Calu3 (cell line): ENCODE results near the gene CAPN8. TPM values are rescaled to one million over a fixed set of nuclear protein-coding genes. Genes with fewer than 3 reads are reported as not detected.
A peak's percentile ranks its signal among the peaks of the same experiment; 100 is the strongest.

Source experiments
- BruUV-seq: library from RNA; stranded (reverse); fragments of 400-500 nt; replicated peaks from 2 replicates; lab custom pipeline; 2021; lab: Mats Ljungman, UMichigan
- CTCF ChIA-PET: fragments of 300-600 bp; sonication (Branson Sonifier 250); formaldehyde crosslinking; loops from one replicate; lab custom pipeline; 2022; ENCODE audit warnings: antibody characterized with exemption; lab: Charles Lee
- DNase-seq: peaks from one replicate; pipeline ENCODE4 v3.0.0; 2022
- H3K27ac Mint-ChIP-seq: one replicate; pipeline ENCODE4 v1.8.0; 2022; ENCODE audit warnings: mixed read lengths; ENCODE audit not compliant: unreplicated experiment
- H3K27me3 Mint-ChIP-seq: one replicate; pipeline ENCODE4 v1.8.0; 2022; ENCODE audit warnings: mixed read lengths; ENCODE audit not compliant: unreplicated experiment
- H3K36me3 Mint-ChIP-seq: one replicate; pipeline ENCODE4 v1.8.0; 2022; ENCODE audit warnings: mild to moderate bottlenecking, moderate library complexity, mixed read lengths; ENCODE audit not compliant: insufficient read depth, unreplicated experiment
- H3K4me1 Mint-ChIP-seq: one replicate; pipeline ENCODE4 v1.8.0; 2022; ENCODE audit warnings: mild to moderate bottlenecking, low read depth, mixed read lengths; ENCODE audit not compliant: unreplicated experiment
- H3K4me3 Mint-ChIP-seq: one replicate; pipeline ENCODE4 v1.8.0; 2022; ENCODE audit warnings: mild to moderate bottlenecking, low read depth, moderate library complexity, mixed read lengths; ENCODE audit not compliant: unreplicated experiment
- H3K9me3 Mint-ChIP-seq: one replicate; pipeline ENCODE4 v1.8.0; 2022; ENCODE audit warnings: low read depth, mixed read lengths; ENCODE audit not compliant: unreplicated experiment
- intact Hi-C: fragments of 100-400 bp; cut with micrococcal nuclease; formaldehyde crosslinking; loops from one replicate; pipeline ENCODE4 v1.10.0; 2022; ENCODE audit not compliant: unreplicated experiment
- total RNA-seq: library from RNA; stranded (reverse); gene quantifications from 2 replicates; pipeline ENCODE4 v1.2.3, GENCODE V29; 2022
- TF ChIP-seq, protein P1 (sequence below): fragments of 200-600 bp; IDR thresholded peaks from one replicate; pipeline ENCODE4 v1.8.0; 2022; ENCODE audit warnings: antibody characterized with exemption; ENCODE audit not compliant: unreplicated experiment

CAPN8 gene
- total RNA-seq, 1 experiment from 2014 or later, result 108 TPM

DNA sequence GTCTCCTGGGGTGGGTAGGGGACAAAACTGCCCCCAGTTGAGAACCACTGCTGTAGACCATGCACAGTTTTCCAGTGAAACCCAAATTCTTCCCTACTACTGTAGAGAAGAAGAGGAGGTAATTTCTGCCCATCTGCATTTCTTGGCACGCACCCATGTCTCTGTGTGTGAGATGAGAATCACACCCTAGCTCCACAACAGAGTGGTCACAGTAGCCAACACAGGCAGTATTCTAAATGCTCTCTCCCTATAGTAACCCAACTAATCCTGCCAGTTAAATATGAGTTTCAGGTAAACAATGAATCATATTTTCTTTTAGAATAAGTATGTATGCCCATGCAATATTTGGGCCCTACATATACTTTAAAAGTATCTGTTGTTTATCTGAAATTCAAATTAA, 45.7 kb upstream of the CAPN8 start:
- no peak overlapping the region for H3K27ac Mint-ChIP-seq
- intact Hi-C loops, result no loop called here
- DNase-seq, result no peak
- H3K9me3 Mint-ChIP-seq, result no peaks in the 10 kb centered on the region
- CTCF ChIA-PET, result interaction anchor here (0.7 to 0.9 kb wide), 2 partner anchors 18 to 84 kb away, joined by 3 to 5 read pairs; no protein-coding TSS in a partner anchor
- TF ChIP-seq, protein P1, sequence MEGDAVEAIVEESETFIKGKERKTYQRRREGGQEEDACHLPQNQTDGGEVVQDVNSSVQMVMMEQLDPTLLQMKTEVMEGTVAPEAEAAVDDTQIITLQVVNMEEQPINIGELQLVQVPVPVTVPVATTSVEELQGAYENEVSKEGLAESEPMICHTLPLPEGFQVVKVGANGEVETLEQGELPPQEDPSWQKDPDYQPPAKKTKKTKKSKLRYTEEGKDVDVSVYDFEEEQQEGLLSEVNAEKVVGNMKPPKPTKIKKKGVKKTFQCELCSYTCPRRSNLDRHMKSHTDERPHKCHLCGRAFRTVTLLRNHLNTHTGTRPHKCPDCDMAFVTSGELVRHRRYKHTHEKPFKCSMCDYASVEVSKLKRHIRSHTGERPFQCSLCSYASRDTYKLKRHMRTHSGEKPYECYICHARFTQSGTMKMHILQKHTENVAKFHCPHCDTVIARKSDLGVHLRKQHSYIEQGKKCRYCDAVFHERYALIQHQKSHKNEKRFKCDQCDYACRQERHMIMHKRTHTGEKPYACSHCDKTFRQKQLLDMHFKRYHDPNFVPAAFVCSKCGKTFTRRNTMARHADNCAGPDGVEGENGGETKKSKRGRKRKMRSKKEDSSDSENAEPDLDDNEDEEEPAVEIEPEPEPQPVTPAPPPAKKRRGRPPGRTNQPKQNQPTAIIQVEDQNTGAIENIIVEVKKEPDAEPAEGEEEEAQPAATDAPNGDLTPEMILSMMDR, result no peak
- BruUV-seq, result no TSS peak
- H3K36me3 Mint-ChIP-seq, result peaks cover 55% of the 10 kb centered on the region
- no peaks in the 10 kb centered on the region for H3K27me3 Mint-ChIP-seq
- H3K4me1 Mint-ChIP-seq, result peaks cover 71% of the 10 kb centered on the region
- no peak overlapping the region for H3K4me3 Mint-ChIP-seq

DNA sequence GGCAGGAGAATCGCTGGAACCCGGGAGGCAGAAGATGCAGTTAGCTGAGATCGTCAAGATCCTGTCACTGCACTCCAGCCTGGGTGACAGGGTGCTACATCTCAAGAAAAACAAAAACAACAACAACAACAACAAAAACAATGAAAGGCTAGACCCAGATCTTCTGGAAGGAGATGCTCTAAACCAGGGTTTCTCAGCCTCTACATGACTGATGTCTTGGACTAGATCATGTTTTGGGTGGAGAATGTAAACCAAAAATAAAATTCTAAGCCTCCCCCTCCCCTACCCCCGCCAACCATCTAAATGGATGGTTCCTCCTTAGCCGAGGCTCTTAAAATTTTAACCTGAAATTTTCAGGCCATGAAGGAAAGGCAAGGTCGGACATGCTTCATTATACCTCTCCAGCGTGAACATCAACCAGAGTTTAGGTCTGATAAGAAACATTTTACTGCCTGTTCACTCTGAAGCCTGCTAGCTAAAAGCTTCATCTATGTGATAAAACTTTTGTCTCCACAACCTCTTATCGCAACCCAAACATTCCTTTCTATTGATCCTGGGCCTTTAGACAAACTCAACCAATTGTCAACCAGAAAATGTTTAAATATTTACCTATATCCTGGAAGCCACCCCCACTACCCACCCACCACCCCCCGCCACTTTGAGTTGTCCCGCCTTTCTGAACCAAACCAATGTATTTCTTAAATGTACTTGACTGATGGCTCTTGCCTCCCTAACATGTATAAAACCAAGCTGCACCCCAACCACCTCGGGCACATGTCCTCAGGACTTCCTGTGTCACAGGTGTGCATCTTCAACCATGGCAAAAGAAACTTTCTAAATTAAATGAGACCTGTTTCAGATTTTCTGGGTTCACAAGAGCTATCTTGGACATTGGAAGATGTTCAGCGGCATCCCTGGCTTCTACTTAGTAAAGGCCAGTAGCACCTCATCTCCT, 45.0 kb upstream of the CAPN8 start:
- no peak for DNase-seq
- CTCF ChIA-PET, result interaction anchor here (0.7 to 1.2 kb wide), 2 partner anchors 39 to 83 kb away, joined by 3 to 5 read pairs; no protein-coding TSS in a partner anchor
- intact Hi-C loops, result no loop called here
- H3K4me1 Mint-ChIP-seq, result peaks cover 73% of the 10 kb centered on the region
- no peak overlapping the region for H3K27ac Mint-ChIP-seq
- TF ChIP-seq, protein P1, result no peak
- no peak overlapping the region for H3K4me3 Mint-ChIP-seq
- H3K9me3 Mint-ChIP-seq, result no peaks in the 10 kb centered on the region
- BruUV-seq, result no TSS peak
- H3K36me3 Mint-ChIP-seq, result peaks cover 53% of the 10 kb centered on the region
- no peaks in the 10 kb centered on the region for H3K27me3 Mint-ChIP-seq

DNA sequence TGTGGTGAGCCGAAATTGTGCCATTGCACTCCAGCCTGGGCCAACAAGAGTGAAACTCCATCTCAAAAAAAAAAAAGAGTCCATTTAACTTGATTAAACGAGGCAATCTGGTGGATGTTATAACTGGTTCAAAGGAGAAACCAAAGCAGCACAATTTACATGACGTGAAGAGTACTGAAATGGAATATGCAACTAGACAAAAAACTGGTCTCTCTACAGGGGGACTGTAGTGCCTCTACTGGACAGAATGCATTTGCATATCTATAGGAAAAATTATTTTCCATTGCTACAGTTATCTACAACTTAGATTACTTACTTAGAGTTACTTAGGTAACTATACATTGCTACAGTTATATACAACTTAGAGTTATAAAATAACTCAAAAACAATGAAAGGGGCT, 44.1 kb upstream of the CAPN8 start:
- intact Hi-C loops, result loop anchor here (10.0 kb wide), 1 partner anchor 375 kb away; no protein-coding TSS in a partner anchor
- no peak overlapping the region for H3K27ac Mint-ChIP-seq
- H3K4me3 Mint-ChIP-seq, result no peak overlapping the region
- DNase-seq, result no peak
- no TSS peak for BruUV-seq
- CTCF ChIA-PET, result interaction anchor here (1.2 kb wide), 1 partner anchor 40 kb away, joined by 3 read pairs; no protein-coding TSS in a partner anchor
- H3K4me1 Mint-ChIP-seq, result peaks cover 72% of the 10 kb centered on the region
- TF ChIP-seq, protein P1, result no peak
- peaks cover 45% of the 10 kb centered on the region for H3K36me3 Mint-ChIP-seq
- H3K27me3 Mint-ChIP-seq, result no peaks in the 10 kb centered on the region
- H3K9me3 Mint-ChIP-seq, result no peaks in the 10 kb centered on the region

DNA sequence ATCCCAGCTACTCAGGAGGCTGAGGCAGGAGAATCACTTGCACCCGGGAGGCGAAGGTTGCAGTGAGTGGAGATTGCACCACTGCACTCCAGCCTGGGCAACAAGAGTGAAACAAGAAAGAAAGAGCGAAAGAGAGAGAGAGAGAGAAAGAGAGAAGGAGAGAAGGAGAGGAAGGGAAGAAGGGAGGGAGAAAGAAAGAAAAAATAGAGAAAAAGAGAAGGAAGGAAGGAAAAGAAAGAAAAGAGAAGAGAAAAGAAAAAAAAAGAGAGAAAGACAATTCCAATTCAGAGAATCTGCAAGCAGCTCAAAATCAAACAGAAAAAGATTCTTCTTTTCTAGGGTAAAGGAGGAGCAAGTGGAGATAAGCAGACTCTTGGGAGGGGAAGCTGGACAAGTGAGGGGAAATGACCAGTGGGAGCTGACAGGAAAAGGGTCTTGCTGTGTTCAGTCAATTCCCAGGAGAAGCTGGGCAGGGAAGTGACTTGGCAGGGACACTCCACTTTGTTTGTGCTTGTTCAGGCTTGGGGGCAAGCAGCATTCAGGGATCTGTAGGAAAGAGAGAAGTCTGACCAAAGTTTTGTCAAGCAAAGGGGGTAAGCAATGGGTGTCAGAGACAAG, 43.3 kb upstream of the CAPN8 start:
- TF ChIP-seq, protein P1, result no peak
- peaks cover 64% of the 10 kb centered on the region for H3K4me1 Mint-ChIP-seq
- CTCF ChIA-PET, result interaction anchor here (0.7 to 2.1 kb wide), 2 partner anchors 63 to 1057 kb away, joined by 4 to 8 read pairs; no protein-coding TSS in a partner anchor
- no peaks in the 10 kb centered on the region for H3K9me3 Mint-ChIP-seq
- H3K36me3 Mint-ChIP-seq, result peaks cover 38% of the 10 kb centered on the region
- peak overlapping the region; percentile 90 for H3K27ac Mint-ChIP-seq
- no peak for DNase-seq
- H3K27me3 Mint-ChIP-seq, result no peaks in the 10 kb centered on the region
- no TSS peak for BruUV-seq
- H3K4me3 Mint-ChIP-seq, result no peak overlapping the region
- intact Hi-C loops, result loop anchor here (10.0 kb wide), 1 partner anchor 376 kb away; no protein-coding TSS in a partner anchor
